HG03196 (cell line): ENCODE results near the gene ZFAND6.

Experiments
- ATAC-seq: cut with Tn5 transposase; IDR thresholded peaks from one replicate; pipeline ENCODE4 v1.9.1; 2021; ENCODE audit not compliant: unreplicated experiment

Gene ZFAND6

DNA sequence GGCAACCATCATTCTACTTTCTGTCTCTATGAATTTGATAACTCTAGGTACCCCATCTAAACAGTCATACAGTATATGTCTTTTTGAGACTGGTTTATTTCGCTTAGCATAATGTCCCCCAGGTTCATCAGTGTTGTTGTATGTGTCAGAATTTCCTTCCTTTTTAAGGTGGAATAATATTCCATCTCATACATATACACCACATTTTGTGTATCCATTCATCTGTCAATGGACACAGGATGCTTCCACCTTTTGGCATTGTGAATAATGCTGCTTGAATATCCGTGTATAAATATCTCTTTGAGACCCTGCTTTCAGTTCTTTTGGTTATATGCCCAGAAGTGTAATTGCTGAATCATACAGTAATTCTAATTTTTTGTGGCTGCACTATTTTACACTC lies 10.4 kb upstream of the ZFAND6 start:
- ATAC-seq = no peak

DNA sequence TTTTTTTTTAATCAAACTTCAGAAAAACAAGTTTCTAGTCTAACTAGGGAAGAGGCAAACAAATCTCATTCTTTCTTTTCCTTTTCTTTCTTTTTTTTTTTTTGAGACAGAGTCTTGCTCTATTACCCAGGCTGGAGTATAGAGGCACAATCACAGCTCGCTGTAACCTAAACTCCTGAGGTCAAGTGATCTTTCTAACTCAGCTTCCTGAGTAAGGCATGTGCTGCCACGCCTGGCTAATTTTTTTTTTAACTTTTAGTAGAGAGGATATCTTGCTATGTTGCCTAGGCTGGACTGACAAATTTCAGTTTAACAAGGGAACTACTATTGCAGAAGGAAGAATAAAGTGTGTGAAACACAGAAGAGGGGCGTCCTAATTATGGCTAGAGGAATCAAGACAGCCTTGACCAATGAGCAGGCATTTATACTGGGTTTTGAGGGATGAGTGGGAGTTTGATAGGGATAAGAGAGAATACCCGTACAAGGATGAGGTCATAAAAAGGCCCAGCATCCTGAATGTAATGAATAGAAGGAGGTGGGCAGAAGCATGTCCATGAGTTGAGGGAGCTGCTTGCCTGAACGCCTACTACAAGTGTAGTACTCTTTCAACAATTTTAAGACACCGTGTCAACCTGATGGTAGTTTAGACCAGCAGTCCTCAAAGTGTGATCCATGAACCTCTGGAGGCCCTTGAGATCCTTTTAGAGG lies 6.7 kb upstream of the ZFAND6 start:
- ATAC-seq = no peak

DNA sequence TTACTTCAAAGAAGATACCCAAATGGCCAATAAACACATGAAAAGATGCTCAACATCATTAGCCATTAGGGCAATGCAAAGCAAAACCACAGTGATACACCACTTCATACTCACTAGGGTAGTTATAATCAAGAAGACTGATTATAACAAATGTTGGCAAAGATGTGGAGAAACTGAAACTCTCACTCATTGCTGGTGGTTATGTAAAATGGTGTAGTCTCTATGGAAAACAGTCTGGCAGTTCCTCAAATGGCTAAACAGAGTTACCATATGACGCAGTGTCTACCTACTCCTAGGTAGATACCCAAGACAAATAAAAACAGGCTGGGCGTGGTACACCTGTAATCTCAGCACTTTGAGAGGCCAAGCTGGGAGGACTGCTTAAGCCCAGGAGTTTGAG lies 3.5 kb upstream of the ZFAND6 start:
- ATAC-seq = no peak

DNA sequence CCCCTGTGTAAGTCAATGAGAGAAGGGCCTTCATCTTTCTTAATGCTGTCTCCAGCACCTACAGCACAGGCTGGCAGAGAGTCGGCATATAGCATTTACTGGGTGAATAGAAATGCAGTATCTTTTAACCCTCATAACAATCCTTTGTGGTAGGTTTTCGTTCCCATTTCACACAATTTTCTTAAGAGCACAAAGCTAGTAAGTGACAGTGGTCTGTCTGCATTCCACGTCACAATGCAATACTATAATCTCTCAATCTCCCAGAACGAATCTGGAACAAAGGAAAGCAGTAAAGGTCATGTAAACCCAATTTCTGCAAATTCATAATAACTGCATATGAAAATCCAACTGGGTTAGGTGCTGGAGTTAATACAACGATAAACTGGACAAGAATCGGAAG lies 1.4 kb upstream of the ZFAND6 start:
- ATAC-seq = no peak

DNA sequence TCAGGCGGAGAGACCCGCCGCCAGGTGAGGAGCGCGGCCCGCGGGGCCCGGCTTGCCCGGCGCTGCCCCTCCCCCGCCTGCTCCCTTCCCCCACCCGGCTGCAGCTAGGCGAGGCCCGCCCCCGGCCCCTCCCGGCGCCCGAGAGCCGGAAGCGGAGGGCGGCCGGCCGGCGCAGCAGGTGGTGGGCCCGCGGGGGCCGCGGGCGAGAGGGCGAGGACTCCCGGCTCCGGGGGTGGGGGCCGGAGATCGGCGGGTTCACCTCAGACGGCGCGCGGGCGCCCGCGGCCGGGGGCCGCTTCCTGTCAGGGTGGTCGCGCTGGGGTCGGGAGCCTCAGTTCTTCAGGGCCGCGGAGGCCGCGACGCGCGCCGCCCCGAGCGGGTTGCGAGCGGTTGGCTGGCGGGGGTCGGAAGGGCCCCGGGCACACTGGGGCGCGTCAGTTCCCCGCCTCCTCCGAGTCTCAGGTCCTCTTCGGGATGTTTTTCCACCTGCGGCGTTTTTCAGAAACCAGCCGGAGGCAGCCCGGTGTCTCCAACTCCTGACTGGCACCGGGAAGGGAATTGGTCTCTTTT lies 395 bp downstream of the ZFAND6 start:
- ATAC-seq = peak; percentile 42

DNA sequence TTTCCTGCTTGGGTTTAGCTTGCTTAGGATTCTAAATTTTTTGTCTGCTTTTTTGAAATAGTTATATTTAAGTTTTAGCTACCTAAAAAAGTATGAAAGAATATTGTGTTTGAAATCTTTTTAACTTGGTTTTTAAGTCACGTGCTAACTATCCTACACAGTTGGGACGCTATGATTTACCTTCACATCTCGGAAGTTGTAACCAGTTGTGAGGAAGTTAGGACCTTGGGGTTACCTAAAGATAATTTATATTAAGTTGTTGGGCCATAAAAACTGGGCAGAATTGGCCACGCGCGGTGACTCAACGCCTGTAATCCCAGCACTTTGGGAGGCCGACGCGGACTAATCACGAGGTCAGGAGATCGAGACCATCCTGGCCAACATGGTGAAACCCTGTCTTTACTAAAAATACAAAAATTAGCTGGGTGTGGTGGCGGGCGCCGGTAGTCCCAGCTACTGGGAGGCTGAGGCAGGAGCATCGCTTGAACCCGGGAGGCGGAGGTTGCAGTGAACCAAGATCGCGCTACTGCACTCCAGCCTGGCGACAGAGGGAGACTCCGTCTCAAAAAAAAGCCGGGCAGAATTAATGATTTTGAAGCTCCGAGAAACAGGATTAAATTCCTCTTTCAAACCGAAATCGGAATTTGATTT lies 1.0 kb downstream of the ZFAND6 start:
- no peak for ATAC-seq

DNA sequence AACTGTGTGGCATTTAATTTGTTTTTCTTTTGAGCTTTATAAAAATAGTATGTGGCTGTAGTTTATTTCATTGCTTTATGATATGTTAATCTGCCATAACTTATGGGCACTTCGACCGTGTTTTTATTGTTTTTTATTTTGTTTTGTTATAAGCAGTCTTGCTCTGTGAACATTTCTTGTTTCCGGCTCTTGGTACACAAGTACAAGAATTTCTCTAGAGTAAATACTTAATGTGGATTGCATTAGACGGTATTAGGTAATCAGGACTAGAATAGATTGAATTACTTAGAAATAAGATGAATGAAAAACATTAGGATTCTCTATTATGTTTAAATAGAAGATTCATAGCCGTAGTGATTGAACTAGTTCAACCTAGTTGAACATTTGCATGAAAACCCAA lies 2.1 kb downstream of the ZFAND6 start:
- ATAC-seq = no peak

DNA sequence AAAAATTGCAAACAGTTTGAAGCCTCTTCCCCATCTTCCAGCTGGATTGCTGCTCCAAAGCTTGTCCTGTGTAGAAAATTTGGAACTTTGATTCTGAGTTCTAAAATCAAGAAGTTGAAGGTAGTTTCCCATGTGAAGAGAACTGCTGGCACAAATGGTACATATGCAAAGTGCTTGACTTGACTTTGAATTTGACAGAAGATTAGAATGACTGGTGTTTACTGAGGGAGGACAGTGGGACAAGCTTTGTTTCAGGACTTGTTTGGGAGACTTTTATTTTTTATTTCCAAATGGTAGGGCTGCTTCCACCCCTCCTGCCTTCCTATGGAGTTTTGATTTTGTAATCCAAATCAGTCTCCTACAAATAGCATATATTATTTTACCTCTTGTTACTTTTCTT lies 7.4 kb downstream of the ZFAND6 start:
- ATAC-seq = no peak

DNA sequence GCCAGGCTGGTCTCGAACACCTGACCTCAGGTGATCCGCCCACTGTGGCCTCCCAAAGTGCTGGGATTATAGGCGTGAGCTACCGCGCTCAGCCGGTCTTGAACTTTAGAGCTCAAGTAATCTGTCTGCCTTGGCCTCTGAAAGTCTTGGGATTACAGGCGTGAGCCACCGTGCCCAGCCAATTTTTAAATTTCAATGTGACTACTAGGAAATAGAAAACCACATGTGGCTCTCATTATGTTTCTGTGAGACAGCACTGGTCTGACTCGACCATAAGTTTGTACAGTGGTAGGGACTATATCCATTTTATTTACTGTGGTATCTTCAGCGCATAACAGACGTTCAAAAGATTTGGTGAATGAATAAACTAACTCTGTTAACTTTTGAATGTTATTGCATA lies 9.1 kb downstream of the ZFAND6 start:
- ATAC-seq = no peak

DNA sequence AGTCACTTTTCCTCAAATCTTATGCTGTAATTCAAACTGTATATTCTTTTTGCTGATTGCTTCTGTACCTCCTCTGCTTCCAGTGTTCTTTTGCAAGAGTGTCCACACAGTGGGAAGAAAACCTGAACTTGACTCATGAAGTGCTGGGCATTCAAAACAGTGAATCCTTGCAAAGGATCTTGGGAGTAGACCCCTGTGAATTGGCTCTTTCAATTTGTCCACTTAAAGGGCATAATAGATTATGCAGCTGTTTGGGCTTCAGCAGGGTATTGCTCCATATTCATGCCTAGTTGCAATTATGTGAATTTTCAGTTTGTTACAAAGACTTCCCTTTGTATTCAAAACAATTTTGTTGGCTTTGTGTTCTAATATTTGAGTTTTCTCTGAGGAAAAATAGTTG lies 11.4 kb downstream of the ZFAND6 start:
- no peak for ATAC-seq

DNA sequence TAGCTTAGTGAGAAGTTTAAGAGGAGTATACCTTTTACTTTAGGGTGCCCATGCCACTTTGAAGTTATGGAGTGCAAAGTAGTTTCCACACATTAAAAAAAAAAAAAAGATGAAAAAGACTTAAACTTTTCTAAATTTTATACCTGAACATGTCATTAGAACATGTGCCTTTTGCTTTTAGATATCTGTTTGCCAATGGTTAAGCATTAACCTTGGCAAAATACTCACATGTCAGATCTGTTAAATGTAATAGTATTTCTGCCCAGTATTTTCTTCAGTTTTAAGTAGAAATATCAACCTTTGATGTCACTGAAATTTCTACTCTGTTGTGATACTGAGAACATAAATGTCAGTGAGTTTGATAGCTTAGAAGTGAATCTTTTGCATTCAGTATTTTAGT lies 12.2 kb downstream of the ZFAND6 start:
- no peak for ATAC-seq

DNA sequence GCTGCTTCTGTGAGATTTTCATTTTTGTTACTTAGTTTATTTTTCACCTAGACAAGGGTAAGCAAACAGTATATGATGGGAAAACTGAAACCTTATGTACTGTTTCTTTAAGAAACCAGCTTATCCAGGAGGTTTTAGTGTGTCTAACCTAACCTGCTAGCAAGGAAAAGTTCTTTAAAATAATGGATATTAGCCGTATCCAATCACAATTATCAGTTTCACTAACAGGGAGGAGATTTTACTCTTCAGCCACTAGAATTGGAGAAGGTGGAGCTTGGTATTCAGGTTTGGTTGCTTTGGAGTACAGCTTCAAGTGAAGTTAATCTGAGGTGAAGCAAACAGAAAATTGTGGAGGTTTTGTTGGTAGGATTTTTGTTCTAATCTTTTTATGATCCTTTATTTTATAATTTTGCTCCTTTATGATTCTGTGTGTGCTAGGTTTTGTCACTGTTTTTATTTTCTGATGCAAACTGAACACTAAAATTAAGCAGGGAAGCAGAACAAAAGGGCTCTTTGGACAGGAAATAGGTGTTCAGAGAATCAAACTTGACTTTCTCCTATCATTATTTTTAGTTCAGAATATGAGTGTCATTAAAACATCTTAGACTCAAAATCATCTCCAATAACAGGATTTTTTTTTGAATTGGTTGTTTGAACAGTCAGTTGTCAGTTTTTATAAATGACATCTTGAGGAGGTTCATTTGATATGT lies 13.0 kb downstream of the ZFAND6 start:
- ATAC-seq = peak; percentile 79

DNA sequence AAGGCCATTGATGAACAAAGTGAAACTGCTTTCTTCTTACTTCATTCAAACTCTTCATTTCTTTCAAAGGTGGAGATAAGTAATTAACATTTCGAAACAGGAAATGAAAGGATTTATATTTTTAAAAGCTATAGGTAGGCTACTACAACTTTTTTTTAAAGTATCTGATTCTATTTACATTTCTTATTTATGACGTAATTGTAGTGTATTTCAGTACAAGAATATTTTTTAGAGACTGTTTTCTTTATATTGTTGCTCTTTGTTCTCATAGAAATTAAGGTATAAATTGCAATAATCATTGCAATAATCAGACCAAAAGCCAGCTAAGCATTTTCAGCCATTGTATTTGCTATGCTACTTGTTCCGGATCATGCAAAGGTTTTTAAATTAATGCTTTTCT lies 13.7 kb downstream of the ZFAND6 start:
- no peak for ATAC-seq

DNA sequence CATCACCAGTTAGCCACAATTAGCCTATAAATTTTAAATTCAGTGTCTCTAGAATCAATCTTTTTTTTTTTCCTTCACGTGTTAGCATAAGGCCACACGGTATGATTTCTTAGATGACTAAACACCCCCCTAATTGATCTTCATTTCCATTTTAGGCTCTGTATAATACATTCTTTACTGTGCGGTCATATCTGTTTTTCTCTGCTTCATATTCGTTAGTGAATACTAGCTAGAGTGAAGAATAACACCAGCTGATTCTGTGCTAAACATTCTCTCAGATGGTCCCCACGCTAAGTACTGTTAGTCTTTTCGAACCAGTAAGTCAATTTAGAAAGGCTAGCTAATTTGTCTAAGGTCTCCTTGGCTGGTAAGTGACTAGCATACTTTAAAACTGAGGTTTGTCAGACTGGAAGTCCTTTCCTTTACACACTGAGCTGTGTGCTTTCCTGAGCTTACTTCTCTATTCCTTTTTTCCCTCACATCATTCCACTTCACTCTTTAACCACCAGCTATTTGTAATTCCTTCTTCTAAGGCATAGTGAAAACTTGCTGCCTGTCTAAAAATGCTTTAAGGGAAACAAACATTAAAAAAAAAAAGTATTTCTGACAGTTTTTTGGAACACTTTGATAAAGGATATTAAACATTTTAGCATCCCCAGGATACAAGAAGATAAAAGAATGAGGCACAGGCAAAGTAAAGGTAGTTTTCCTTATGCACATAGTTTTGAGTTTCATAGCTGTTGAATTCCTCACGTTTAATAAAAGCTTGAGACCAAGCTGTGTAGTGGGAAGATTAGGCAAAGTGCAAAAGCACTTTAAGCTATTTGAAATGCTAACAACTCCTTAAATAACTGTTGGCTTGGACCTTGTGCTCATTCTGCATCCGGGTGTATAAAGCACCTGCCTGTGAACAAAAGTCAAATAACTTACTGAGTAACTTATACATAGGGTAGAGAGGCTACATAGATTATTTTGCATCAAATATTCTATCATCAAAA lies 17.1 kb downstream of the ZFAND6 start:
- no peak for ATAC-seq

DNA sequence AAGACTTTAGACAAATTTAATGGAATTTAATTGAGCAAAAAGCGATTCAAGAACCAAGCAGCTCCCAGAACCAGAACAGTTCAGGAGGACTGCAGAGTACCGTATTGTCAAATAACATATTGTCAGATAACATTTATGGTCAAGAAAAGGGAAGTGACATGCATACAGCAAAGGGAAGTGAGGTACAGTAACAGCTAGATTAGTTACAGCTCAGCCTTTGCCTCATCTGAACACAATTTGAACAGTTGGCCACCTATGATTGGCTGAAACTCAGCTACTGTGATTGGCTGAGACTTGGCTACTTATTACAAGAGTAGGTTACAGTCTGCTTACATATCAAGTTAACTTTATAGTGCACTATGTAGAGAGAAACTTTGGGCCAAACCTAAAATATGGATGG lies 21.9 kb downstream of the ZFAND6 start:
- ATAC-seq = no peak

DNA sequence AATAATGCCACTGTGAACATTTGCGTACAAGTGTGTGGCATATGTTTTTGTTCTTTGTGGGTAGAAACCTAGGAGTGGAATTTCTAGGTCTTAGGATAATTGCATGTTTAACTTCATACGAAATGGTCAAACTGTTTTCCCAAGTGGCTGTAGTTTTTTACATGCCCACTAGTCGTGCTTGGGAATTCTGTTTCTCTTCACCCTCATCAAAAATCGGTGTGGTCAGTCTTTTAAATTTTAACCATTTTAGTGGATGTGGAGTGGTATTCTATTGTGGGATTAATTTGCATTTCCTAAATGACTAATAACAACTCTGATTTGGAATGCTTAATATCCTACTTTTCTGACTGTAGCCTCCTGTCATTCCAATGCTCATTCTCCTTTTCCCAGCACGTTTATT lies 27.6 kb downstream of the ZFAND6 start:
- ATAC-seq = no peak

DNA sequence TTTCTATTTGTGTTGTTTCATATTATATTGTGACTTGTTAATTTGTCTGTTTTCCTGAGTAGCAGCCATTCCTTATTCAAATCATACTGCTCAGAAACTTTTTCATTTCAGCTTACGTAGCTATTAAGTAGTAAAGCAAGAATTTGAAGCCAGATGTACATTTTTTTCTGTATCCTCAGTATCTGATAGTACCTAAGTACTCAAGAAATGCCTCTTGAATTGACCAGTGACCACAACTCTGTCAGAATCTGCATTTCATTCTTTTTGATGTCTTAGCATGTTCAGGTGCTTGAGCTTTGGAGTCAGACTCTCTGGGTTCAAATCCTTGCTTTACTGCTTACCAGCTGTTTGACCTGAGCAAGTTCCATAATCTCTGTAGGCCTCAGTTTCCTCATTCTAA lies 30.6 kb downstream of the ZFAND6 start:
- no peak for ATAC-seq

DNA sequence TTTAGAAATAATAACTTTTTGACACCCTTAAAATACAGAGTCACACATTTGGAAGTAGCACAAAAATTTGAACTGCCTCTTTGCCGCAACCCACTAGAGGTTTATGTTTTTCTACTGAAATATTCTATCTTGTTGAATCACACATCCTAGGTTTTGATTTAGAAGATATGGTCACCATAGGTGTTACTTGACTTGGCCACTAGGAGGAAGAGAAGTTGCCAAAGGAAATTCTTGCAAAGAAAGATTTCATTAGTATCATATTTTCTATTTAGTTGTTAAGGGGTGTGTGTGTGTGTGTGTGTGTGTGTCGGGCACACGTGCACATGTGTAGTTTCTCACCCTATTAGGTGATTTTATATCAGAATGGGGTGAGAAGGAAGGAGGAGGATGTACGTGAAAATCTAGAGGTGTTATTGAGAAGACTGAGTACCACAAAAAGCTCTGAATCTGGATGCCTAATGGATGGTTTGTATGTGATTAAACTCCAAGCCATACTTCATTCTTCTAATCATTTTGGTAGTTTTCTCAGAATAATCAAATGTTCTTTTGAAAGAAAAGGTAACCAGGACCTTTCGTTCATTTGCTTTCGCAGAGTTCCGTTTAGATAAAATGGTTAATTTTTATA lies 31.5 kb downstream of the ZFAND6 start:
- no peak for ATAC-seq

DNA sequence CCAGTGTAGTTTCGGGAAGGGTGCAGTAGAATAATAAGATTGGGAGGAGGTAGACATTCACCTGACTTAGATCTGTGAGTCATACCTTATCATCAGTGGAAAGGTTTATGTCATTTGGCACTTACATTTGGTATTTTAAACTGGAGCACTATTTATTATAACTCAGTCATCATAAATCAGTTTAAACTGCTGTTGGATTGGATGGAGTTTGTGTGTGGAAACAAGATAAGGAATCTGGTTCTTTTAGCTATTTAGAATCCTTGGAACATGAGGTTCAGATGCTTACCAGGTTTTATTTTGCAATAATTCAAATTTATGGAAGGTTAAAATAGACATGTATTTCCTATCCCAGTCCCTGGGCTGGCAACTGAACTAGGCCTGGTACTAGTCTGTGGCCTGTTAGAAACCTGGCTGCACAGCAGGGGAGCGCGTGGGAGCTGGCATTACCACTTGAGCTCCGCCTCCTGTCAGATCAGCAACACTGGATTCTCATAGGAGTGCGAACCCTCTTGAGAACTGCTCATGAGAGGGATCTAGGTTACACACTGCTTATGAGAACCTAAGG lies 34.5 kb downstream of the ZFAND6 start:
- no peak for ATAC-seq

DNA sequence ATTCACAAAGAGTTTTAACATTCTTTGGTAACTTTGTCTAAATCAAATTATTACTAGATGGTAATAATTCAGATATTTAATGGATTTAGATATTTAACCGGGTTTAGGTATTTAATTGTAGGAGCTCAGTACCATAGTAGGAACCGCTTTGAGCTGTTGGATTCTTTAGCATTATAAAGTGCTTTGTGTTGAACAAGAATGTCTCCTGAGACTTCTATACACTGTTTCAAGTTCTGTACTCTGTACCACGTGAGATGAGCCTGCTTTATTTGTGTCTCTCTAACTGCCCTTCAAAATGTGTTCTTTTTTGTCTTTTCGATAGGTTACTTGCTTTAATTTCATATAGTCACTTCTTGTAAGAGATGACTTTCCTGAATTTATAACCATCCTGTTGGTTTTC lies 36.0 kb downstream of the ZFAND6 start:
- no peak for ATAC-seq
